Mesenteric fat pad (tissue), 1 donor: Measurements from ENCODE around the gene MARS1. TPM values are rescaled to one million over a fixed set of nuclear protein-coding genes. Genes with fewer than 3 reads are reported as not detected.

Source experiments
- DNase-seq: peaks from one replicate; pipeline ENCODE4 v3.0.0-alpha.2; 2020; ENCODE audit warnings: low spot score
- total RNA-seq: library from RNA; stranded (reverse); fragmentation: NEBNext Ultra II Directional; extraction: Animal tissue kit (Norgen Biotek cat#: 25700); gene quantifications from one replicate; pipeline ENCODE4 v1.2.1, GENCODE V29; 2021
- donor health status: DM: yes; HTN: yes; CAD: no.

Gene MARS1
- total RNA-seq, 1 donor from 2014 or later = 145 TPM

- DNase-seq = no peak
These were observed 16.8 kb upstream of the MARS1 start for GRCh38 chr12:57470970-57471656.

- DNase-seq = no peak
These were observed 16.2 kb upstream of the MARS1 start for GRCh38 chr12:57471661-57472060.

DNA sequence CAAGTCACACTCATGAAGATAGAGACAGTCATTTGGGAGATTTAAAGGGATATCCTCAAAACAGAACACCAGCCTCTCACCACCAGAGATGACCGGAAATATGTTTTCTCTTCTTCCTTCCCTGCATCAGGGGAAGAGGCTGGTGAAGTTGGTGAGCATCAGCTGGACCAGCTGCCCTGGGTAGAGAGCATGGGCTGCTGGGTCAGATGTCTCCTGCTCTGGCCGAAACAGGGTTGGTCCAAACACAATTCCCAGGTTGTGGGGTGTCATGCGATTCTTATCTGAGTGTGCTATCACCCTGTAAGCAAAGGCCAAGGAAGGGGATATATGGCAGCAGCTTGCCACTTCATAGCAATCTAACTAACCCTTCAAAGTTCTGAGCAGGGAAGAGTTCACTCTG, 15.5 kb upstream of the MARS1 start:
- DNase-seq = no peak

DNA sequence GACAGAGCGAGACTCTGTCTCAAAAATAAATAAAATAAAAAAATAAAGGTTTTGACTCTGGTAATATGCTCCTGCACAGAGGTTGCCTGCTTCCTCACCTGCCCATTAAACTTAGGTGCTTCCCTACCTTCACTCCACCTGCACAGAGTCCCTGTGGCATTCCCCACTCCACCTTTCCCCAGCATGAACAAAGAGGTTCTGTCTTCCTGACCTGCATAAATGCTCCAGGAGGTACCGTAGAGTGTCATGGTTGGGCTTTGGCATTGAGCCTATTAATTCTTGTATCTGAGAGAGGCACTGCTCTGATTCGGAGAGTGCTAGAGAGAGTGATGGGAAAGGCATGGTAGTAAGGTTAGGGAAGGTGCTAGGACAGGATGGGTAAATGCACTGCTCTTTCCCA, 14.5 kb upstream of the MARS1 start:
- no peak for DNase-seq

- DNase-seq = no peak
These were observed 14.0 kb upstream of the MARS1 start for GRCh38 chr12:57473886-57474285.

DNA sequence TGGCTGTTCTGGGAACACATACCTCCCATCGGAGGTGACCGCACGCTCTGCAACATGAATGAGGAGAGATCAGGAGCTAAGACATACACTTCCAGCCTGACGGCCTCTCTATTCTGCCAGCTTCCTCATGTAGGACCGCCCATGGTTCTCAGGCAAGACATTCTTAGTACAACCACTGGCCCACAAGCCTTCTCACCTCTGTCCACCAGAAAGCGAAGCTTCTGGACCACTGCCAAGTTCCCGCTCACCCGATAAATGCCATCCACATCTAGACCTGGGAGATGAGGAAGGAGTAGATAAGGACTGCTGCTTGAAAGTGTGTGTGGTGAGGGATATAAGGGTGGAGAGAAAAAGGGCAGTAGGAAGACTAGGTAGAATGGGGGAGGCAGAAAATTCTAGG, 13.4 kb upstream of the MARS1 start:
- no peak for DNase-seq

GRCh38 chr12:57474862-57475261, 13.0 kb upstream of the MARS1 start:
- no peak for DNase-seq

DNA sequence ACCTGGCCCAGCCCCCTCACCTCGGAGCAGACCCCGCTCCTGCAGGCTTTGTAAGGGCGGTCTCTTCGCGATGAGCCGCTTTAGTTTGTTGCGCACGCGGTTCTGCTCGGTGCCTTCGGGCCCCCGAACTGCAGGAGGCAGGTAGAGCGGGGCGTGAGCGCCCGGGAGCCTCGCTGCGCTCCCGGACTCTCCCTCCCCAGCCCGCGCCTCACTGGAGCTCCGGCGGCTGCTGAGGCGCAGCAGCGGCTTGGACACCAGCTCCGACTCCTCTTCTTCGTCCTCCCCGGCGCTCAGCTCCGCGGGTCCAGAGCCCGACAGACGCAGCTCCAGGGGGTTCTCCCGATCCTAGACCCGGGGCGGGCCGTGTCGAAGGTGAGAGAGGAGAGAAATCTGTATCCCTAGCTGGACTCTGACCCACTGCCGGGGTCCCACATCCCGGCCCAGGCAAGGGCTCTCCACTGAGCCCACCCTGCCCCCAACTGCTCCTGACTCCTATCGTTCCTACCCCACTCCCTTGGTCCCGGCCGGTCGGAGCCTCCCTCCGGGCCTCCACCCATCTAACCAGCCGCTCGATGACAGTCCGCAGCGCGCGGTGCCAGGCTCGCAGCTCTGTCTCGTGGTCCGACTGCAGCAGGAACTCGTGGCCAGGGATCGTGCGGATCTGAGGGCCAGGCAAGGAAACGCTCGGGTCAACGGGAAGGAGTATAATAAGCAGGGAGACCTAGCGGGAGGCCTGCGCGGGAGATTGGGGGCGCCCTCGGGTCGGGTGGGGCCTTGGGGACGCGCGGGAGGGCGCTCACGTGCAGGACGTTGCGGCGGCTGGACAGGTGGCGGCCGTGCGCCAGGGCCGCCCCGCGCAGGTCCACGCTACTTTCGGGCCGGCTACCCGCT, 12.4 kb upstream of the MARS1 start:
- no peak for DNase-seq

- no peak for DNase-seq
These were observed 11.5 kb upstream of the MARS1 start for GRCh38 chr12:57476162-57476992.

DNA sequence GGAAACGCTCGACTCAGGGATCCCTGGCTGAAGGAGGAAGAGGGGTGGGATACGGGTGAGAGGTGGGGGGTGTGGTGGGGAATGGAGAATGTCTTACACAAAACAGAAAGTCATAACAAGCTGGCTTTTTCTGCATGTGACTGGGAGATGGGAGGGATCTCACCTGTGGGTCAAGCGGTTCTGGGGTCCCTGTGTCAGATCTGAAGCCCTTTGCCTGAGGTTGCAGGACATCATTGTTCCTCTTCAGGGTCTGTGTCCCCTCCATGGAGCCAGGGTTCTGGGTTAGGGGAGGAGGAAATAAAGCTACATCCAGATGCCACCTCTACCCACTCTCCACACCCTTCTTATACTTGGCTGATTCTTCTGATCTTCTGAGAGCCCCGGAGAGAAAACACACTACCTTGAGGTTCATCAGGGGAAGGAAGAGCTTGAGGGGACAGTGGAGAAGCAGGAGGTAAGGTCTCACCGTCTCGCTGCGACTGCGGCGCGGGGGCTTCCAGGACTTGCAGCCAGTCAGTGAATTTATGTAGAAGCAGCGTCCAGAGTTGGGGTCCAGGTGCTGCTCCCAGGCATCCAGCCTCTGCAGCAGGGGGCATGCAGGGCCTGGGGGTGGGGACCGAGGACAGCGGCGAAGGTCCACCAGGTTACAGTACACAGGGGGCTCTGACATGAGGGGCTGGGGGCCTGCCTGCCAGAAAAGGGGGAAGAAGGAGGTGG, 10.7 kb upstream of the MARS1 start:
- DNase-seq = no peak

- DNase-seq = no peak
These were observed 9.9 kb upstream of the MARS1 start for GRCh38 chr12:57477710-57478681.

GRCh38 chr12:57479043-57479375, 8.9 kb upstream of the MARS1 start:
- no peak for DNase-seq

GRCh38 chr12:57479376-57480115, 8.3 kb upstream of the MARS1 start, which contains the start of gene ARHGAP9:
ARHGAP9 (minus strand) TSS chr12:57479866; CDS start chr12:57479406, 460 bp downstream.
- DNase-seq = no peak

GRCh38 chr12:57481671-57482070, 6.2 kb upstream of the MARS1 start:
- no peak for DNase-seq

DNA sequence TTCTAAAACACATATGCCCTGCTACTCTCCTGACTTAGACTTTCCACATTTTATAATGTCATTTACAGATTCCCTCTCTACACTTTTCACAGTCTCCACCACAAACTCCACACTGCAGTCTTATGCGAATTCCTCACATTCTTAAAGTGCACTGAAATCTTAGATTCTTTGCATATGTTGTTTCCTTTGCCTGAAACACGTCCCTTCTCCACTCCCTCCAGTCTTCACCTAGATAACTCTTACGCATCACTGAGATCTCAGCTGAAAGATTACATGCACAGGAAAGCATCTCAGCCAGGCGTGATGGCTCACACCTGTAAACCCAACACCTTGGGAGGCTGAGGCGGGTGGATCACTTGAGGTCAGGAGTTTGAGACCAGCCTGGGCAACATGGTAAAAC, 4.4 kb upstream of the MARS1 start:
- no peak for DNase-seq

DNA sequence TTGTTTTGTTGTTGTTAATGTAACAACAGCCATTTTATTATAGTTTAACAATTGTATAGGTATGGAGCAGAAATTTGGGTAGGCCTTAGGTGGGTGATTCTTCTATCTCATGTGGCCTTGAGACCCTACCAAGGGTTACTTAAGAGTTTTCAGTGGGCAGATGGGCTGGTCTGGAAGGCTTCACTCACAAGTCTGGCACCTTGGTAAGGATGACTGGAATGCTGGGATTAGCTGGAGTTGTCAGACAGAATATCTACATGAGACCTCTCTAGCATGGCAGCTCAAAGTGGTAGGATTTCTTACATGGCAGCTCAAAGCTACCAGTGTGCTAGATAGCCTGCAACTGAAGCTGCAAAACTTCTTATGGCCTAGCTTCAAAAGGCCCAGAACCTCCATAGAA, 2.2 kb upstream of the MARS1 start:
- no peak for DNase-seq

DNA sequence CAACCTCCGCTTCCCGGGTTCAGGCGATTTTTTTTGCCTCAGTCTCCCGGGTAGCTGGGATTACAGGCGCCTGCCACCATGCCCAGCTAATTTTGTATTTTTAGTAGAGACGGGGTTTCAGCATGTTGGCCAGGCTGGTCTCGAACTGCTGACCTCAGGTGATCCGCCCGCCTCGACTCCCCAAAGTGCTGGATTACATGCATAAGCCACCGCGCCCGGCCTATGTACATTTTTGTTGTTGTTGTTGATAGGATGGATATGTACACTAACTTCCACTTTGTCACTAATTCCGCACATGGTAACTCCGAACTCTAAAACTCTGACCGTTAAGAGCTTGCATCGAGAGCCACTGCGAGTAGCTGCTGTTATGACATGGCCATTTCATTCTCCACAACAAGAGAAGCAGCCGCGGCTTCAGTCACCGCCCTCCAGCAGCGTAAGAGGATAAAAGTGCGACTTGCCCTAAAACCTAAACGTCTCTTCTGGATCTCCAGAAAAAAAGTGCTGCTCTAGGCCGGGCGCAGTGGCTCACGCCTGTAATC, 742 bp upstream of the MARS1 start:
- no peak for DNase-seq

- no peak for DNase-seq
These were observed 711 bp downstream of the MARS1 start for GRCh38 chr12:57488402-57489156.
